NCI-H2227 (cell line): ENCODE data around the gene PITX3.

ENCODE experiments used
- DNase-seq: peaks from one replicate; lab custom pipeline; 2025; ENCODE audit not compliant: unreplicated experiment; lab: John Stamatoyannopoulos, UW

The PITX3 gene

GRCh38 chr10:102241444-102242117 is at the start of gene PITX3:
PITX3 (minus strand) TSS chr10:102241512; CDS start chr10:102232080, 9,432 bp downstream.
- peak; percentile 93 for DNase-seq

DNA sequence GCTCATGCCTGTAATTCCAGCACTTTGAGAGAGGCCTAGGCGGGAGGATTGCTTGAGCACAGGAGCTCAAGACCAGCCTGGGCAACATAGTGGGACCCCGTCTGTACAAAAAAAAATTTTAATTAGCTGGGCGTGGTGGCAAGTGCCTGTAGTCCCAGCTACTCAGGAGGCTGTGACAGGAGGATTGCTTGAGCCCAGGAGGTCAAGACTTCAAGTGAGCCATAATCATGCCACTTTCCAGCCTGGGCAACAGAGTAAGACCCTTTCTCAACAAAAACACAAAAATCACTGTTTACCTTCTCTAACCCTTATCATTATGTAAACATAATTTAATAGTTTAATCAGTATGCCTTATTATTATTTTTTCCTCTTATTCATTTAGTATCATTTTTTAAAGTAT is 48.5 kb upstream of the PITX3 start:
- DNase-seq, result no peak

GRCh38 chr10:102289356-102289755 is 48.0 kb upstream of the PITX3 start:
- no peak for DNase-seq

DNA sequence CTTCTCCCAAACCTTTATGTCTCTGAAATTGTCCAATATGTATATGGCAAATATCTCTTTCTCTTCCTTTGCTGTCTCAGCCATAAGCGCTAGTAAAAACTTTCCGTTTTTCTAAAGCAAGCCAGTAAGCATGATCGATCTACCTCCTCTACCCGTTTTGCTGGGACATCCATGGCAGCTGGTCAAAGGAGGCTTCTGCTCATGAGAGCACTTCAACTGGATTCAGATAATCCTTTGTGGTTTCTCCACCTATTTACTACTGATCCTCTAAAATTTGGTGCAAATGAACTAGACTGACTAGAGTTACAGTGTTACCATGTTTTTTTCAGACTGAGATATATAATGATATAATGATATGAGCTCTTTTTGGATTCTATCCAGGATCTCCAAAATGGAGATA is 46.7 kb upstream of the PITX3 start:
- no peak for DNase-seq

- DNase-seq, result no peak
Measured at GRCh38 chr10:102287538-102287937, 46.2 kb upstream of the PITX3 start.

GRCh38 chr10:102286216-102286615 is 44.9 kb upstream of the PITX3 start:
- DNase-seq, result no peak

GRCh38 chr10:102285133-102285532 is 43.8 kb upstream of the PITX3 start:
- no peak for DNase-seq

- no peak for DNase-seq
Measured at GRCh38 chr10:102284531-102284930, 43.2 kb upstream of the PITX3 start.

GRCh38 chr10:102283890-102284289 is 42.6 kb upstream of the PITX3 start:
- DNase-seq, result no peak

DNA sequence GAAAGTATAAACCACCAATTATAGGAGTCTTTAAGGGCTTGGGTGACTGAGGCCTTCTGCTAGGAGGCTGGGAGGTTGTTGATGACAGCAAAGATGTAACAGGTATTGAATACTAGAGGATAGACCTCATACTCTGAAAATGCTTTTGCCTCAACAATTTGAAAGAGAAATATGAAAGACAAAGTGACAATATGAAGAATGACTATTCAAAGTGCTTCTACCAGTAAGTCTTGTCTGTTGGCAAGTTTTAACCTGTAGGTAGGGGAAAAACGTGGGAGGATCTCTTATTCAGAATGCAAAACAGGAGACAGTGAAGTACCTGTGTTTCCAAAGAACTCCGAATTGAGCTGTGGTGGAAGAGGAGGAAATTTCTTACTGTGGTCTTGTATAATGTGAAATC is 42.2 kb upstream of the PITX3 start:
- no peak for DNase-seq

GRCh38 chr10:102281102-102281487 is 39.8 kb upstream of the PITX3 start:
- no peak for DNase-seq

GRCh38 chr10:102280397-102281101 is 39.2 kb upstream of the PITX3 start:
- peak; percentile 9 for DNase-seq

- no peak for DNase-seq
Measured at GRCh38 chr10:102279104-102279503, 37.8 kb upstream of the PITX3 start.

GRCh38 chr10:102275343-102275742 is 34.0 kb upstream of the PITX3 start:
- no peak for DNase-seq

GRCh38 chr10:102274062-102274461 is 32.8 kb upstream of the PITX3 start:
- no peak for DNase-seq

DNA sequence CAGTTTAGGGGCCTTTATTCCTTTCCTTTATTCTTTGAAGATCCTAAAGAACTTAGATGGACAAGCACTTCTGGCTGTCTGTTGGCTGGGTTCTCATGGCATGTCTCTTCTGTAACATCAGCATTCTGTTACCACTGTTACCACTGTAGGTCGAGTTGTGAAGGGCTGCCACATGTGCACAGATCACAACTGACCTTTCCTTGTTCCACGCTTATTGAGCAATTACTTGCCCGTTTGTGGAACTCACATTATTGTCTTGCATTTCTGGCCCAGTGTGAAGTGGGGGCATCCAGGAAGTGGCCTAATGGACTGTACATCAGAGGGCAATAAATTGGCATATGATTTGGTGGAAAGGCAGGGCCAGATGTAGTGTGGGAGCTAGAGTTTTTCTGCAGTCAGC is 27.7 kb upstream of the PITX3 start:
- no peak for DNase-seq

GRCh38 chr10:102268375-102268888 is 27.1 kb upstream of the PITX3 start:
- DNase-seq, result no peak

- no peak for DNase-seq
Measured at GRCh38 chr10:102267748-102268147, 26.4 kb upstream of the PITX3 start.

- DNase-seq, result no peak
Measured at GRCh38 chr10:102266670-102267069, 25.4 kb upstream of the PITX3 start.

GRCh38 chr10:102264371-102264770 is 23.1 kb upstream of the PITX3 start:
- DNase-seq, result no peak

GRCh38 chr10:102262744-102263370 is 21.5 kb upstream of the PITX3 start:
- no peak for DNase-seq

- DNase-seq, result no peak
Measured at GRCh38 chr10:102261842-102262241, 20.5 kb upstream of the PITX3 start.
